ENCODE data around the gene CSF1. TPM values are rescaled to one million over a fixed set of nuclear protein-coding genes. Genes with fewer than 3 reads are reported as not detected.
A peak's percentile ranks its signal among the peaks of the same experiment; 100 is the strongest.
"Not testable (repeated sequence)": the region's sequence is repeated elsewhere in the genome, so short reads cannot be mapped to it uniquely, and the experiment has no call there.

CSF1 gene, protein sequence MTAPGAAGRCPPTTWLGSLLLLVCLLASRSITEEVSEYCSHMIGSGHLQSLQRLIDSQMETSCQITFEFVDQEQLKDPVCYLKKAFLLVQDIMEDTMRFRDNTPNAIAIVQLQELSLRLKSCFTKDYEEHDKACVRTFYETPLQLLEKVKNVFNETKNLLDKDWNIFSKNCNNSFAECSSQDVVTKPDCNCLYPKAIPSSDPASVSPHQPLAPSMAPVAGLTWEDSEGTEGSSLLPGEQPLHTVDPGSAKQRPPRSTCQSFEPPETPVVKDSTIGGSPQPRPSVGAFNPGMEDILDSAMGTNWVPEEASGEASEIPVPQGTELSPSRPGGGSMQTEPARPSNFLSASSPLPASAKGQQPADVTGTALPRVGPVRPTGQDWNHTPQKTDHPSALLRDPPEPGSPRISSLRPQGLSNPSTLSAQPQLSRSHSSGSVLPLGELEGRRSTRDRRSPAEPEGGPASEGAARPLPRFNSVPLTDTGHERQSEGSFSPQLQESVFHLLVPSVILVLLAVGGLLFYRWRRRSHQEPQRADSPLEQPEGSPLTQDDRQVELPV
- total RNA-seq: 4.2 and 5.2 TPM in 2 replicates

DNA sequence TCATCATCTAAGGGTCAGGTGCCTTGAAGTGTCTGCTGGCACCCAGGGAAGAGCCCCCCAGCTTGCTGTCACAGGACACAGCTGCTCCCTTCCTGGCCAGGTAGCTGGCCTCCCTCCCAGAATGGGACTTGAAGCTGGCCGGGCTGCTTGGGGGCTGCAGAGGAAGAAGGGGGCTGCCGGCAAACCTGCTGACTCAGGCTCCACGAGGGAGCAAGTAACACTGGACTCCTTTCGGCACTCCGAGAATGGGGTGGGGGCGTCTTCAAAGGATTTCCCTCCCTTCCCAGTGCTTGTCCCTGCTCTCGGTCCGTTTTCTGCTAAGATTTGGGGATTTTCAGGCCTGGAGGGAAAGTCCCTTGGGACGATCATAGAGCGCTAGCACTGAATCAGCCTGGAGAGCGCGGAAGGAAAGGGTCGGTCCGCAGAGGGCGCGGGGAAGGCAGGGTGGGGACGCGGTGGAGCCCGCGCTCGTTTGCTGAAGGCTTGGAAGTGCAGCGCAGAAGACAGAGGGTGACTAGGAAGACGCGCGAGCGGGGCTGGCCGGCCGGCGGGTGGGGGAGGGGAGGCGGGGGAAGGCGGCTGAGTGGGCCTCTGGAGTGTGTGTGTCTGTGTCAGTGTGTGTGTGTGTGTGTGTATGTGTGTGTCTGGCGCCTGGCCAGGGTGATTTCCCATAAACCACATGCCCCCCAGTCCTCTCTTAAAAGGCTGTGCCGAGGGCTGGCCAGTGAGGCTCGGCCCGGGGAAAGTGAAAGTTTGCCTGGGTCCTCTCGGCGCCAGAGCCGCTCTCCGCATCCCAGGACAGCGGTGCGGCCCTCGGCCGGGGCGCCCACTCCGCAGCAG is at the start of gene CSF1:
CSF1 (plus strand) TSS at position 727 of the 840 bp plus-strand sequence. CDS start 175 bp downstream, outside the sequence.
- DNase-seq (ENCODE audit: low read depth in 2 of 2): peak; percentile 88 to 89

DNA sequence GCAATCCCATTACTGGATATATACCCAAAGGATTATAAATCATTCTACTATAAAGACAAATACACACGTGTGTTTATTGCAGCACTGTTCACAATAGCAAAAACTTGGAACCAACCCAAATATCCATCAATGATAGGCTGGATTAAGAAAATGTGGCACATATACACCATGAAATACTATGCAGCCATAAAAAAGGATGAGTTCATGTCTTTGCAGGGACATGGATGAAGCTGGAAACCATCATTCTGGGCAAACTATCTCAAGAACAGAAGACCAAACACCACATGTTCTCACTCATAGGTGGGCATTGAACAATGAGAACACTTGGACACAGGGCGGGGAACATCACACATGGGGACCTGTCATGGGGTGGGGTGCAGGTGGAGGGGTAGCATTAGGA is 49.0 kb upstream of the CSF1 start:
- not testable (repeated sequence) for DNase-seq (ENCODE audit: low read depth in 2 of 2)

DNA sequence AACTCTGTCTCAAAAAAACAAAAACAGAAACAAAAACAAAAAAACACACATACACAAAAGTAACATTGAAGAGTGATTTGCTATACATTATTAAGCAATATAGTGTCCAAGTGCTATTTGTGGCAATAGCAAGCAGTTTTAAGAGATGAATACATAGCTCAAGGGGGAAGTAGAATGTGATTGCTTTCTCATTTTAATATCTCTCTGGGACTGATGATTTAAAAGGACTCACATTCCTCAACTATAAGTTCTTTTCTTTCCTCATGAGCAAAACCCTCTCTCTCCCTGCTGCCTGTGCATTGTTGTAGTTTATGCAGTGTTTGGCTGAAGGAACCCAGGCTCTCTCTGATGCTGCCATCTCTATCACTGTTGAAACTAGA is 47.0 kb upstream of the CSF1 start:
- no peak for DNase-seq (ENCODE audit: low read depth in 2 of 2)

DNA sequence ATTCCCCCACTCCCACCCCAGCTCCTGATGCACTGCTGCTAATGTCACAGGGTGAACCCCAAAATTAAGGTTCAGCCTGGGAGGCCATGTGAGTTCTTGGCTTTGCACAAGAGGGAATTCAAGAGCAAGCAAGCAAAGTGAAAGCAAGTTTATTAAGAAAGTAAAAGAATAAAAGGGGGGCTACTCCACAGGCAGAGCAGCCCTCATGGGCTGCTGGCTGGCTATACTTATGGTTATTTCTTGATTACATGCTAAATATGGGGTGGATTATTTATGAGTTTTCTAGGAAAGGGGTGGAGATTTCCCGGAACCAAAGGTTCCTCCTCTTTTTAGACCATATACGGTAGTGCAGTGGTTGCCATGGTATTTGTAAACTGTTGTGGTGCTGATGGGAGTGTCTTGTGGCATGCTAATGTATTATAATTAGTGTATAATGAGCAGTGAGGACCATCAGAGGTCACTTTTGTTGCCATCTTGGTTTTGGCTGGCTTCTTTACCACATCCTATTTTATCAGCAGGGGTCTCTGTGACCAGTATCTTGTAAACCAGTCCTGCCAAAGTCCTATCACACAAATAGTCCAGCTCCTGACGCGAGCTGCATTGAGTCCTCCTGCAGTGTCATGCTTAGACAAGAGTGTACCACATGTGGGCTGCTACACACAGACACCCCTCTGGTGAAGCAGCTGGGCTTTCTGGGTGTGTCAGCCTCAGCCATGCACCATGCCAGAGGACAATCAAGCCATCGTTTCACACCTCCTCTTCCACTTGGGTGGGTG is 46.4 kb upstream of the CSF1 start:
- peak in 1 of 2 donors; percentile 16 for DNase-seq (ENCODE audit: low read depth in 2 of 2)

DNA sequence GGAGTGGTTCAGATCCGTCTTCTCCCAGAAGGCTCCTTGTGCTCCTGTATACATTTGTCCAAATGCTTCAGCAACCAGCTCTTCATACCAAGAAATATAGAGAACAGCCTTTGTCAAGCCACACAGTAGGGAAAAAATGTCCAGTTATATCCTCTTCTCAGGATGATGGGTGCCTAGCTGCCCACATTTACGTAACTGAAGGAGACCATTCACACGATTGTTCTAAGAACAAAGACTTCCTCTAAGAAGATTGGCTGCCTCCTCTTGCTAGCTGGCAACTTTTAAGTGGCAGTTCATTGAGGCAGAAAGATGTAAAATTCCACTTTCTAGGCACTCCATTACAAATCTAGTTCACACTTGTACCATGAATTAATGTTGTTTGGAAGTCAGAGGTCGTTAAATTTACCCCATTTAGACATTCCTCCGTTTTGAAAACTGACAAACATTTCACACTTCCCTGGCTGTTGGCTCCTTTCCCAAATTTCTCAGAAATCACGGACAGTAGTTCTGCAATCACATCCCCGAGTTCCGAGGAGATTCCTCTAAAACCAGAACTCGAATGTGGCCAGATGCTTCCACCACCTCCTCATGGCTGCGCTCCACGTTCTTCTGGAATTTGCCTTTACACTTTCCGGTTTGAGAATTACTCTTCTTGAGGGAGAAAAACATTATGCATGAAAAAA is 45.6 kb upstream of the CSF1 start:
- DNase-seq (ENCODE audit: low read depth in 2 of 2): no peak

DNA sequence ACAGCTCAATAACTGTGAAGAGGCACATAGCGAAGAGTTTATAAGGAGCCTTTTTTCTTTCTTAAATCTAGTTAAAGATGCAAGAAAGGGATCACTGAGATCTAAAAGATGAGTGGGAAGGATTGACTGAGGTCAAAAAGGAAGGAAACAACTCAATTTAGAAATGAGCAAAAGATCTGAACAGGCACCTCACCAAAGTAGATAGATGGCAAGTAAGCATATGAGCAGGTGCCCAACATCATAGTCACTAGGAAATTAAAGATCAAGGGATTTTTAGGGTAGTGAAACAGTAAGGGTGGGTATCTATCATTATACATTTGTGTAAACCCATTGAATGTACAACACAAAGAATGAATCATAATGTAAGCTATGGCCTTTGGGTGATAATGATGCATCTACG is 44.6 kb upstream of the CSF1 start:
- DNase-seq (ENCODE audit: low read depth in 2 of 2): no peak

DNA sequence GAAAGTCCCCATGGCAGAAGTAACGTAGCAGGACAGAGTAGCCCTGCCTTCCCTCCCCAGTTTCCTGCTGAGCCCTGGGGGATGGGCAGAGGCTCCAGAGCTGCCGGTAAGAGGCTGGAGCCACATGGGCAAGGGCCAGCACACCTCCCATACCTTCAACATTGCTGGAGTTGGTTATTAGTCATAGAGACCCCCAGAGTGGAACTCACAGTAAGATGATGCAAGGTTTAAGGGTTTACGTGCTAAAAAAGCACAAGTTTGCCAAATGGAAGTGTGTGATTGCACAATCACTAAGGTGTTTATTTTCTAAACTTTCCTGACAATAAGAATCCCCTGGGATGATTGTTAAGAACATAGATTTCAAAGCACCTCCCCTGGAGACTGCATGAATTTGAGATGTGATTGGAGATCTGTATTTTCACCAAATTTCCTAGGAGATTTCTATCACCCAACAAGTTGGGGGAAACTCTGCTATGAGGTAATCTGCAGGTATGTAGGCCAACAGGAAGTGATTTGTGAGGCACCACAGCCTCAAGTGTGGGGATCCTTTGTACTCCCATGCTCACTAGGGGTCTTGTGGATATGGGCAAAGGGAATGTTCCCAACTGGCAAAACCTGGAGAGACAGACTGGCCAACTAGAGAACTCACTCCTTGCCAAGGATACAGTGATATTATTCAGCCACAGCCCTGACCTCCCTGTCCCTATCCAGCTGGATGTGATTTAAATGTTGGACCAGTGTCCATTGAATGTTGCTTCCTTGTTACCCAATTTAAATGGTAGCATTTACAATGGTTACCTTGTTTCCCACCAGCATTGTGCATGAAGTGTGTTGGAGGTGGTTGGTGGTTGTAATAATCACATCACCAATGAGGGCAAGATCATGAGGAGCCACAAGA is 37.1 kb upstream of the CSF1 start:
- DNase-seq (ENCODE audit: low read depth in 2 of 2): no peak

DNA sequence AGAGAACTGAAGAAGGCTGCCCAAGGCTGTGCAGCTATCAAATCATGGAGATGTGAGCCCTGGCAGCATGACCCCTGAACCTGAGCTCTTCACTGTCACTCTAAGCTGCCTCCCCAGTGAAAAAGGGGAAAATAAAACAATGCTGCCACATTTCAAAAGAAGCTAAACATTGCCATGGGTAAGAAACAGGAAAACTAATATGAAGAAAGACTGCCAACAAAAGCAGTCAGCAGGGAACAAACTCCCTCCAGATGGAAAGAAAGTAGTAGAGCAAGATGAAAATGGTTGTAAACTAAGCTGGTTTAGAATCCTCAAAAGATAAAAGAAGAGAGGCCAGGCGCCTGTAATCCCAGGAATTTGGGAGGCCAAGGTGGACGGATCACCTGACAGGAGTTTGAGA is 36.2 kb upstream of the CSF1 start:
- no peak for DNase-seq (ENCODE audit: low read depth in 2 of 2)

DNA sequence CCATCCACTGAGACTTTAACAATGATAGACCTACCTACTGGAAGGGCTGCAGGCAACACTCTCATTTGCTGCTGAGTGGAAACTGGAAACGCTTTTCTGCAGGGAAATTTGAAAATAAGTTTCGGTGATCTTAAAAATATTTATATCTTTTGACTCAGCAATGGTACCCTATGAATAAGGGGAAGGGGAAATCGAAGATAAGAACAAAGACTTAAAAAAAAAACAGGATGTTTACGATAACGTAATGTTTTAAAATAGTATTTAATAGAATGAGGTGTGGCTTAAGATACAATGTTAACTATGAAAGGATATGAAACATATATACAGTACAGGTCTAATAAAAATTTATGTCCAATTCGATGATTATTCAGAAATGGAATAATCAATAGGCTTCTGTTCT is 34.8 kb upstream of the CSF1 start:
- DNase-seq (ENCODE audit: low read depth in 2 of 2): no peak

DNA sequence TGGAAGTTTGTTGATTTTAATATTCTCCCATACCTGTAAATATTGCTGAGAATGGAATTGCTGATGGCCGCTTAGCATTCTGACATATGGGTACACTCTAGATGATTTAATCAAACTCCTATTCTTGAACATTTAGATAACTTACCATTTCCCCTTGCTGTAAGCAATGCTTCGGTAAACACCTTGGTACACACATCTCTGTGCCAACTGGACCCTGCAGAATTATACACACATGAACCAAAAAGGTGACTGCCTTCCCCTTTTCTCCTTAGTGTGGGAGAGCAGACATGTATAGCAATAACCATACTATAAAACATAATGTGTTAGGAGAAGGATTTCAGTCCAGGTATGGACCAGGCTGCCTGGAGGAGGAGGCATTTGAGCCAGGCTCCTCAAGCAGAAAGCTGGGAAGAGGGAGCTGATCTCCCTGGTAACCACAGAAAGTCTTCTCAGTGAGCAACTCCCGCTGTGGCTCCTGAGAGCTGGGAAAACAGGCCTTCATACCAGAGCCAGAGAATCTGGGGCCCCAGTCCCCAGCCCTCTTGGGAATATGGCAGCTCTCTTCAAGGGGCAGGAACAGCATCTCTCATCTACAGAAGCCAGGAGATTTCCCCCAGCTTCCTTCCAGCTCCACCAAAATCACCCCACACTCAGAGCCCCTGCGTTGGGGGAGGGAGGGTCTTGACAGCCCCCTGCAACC is 33.9 kb upstream of the CSF1 start:
- DNase-seq (ENCODE audit: low read depth in 2 of 2): no peak

DNA sequence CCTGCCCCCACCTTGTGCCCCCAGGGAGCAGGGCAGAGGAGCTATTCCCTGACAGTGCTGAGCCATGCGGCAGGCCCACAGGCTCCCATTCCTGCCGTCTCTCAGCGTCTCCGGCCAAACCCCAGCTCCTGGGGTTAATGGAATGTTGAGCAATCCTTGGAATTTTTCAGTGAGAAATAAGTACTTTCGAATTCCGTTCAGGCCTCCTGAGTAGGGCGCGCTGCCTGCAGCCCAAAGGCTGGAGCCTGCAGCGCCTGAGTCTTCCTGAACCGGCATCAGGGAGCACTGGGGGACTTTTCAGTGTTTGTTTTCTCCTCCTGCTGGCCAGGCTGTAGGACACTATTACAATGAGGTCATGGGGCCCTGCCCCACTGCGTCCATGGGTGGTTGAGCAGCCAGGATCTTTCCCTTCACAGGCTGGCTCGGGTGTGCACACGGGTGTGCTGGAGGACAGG is 33.3 kb upstream of the CSF1 start:
- peak in 1 of 2 donors; percentile 74 for DNase-seq (ENCODE audit: low read depth in 2 of 2)

DNA sequence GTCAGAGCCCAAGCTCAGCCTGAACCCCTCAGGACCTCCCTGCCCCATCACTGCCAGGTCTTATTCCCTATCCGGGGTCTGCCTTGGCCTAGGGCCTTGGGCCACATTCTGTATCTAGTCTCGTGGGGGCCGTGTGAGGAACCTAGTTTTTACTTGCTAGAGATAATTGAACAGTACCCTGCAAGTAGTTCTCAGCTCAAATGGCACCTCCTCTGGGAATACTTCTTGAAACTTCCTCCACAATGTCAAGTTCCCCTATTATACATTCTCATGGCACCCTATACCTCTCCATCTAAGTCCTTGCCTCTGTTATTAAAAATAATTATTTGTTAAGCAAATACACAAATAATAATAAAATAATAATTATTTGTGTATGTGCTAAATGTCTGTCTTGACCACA is 32.9 kb upstream of the CSF1 start:
- DNase-seq (ENCODE audit: low read depth in 2 of 2): no peak

DNA sequence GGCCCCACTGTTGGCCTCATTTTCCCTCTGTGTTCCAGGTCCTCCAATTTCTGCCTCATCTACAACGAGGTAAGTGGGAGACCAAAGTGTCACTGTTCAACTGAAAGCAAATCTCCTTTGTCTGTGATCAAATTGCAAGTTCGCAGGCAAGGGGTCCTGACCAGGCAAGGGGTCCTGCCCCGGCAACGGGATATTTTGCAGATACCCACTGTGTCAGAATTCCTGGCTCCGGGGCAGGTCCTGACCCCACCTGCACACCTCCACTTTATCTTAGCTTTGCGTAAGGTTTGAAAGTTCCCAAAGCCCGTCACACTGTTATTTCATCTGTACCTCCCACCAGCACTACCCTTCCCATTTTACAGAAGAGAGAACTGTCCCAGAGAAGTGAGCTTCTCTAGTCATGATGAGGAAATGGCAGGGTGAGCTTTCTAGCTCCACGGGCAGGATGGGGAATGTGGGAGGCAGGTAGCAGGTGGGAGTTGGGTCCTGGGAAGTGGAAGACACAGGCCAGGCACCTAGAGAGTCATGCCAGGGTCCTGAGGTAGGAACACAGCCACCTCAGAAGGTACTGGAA is 32.0 kb upstream of the CSF1 start:
- DNase-seq (ENCODE audit: low read depth in 2 of 2): no peak

DNA sequence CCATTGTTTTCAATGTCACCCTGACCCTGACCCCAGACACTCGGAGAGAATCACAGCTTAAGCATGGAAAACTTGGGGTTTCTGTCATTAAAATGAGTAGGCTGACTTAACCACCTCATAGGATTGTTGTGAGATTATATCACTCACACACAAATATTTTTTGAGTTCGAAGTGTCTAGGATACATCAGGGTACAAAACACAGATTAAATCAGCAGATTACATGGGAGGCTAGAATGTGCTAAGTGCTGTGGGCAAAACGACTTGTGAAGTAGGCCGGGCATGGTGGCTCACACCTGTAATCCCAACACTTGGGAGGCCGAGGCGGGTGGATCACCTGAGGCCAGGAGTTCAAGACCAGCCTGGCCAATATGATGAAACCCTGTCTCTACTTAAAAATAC is 31.3 kb upstream of the CSF1 start:
- DNase-seq (ENCODE audit: low read depth in 2 of 2): not testable (repeated sequence)

DNA sequence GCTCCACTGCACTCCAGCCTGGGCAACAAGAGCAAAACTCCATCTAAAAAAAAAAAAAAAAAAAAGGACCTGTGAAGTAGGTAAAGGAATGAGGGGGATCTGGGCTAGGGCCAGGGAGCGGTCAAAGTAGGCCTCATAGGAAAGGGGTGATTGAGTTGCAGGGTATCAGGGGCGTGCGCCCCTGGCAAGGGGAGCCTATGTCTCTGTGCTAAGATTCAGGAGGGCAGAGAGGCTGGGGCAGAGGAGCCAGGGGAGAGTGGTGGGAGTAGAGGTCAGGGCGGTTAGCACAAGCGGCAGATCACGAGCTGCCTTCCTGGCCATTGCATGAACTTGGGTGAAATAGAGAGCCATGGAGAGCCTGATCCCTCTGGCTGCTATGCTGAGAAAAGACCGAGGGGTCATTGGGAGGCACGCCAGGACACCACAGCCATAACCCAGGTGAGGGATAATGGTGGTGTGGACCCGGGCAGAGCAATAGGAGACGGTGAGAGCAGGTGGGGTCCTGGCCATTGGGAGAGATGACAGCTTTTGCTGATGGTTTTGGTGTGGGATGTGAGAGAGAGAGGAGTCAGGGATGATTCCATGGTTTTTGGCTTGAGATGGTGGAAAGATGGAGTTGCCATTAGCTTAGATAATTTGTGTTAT is 30.6 kb upstream of the CSF1 start:
- no peak for DNase-seq (ENCODE audit: low read depth in 2 of 2)

DNA sequence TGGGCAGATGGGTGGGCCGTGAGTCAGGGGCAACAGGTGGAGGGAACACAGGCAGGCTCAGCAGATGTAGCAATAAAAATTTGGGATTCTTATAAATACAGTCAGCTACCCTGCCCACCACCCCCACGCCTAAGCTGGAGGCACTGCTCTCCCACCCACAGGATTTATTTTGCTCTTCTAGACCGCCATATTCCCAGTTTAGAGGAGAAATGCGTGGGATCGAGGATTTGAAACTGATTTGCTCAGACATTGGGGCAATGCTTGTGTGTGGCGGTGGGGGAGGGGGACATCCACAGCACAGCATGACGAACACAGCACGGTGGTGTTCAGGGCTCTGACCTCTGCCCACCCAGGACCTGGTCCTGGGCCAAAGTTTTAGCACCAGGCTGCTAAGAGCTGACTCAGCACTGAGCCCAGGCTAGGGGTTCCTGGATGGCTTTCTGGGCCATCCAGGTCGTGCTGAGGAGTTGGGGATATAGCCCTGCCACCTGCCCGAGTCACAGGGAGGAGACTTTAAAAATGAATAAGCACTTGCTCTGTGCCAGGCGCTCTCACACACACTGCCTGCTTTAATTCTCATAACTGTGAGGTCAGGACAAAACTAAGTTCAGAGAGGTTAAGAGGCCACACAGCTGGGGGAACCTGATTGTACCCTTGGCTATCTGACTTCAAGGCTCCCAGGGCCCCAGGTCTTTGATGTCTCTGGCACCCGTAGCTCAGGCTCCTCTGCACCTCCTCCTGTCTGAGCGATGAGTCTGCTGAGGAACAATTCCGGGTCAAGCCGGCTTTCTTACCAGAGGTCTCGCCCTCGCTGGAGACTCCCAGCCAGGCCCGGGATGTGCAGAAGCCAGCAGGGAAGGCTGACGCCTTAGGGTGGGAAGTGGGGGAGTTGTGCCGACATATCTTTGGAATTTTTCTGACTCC is 29.4 kb upstream of the CSF1 start:
- no peak for DNase-seq (ENCODE audit: low read depth in 2 of 2)

DNA sequence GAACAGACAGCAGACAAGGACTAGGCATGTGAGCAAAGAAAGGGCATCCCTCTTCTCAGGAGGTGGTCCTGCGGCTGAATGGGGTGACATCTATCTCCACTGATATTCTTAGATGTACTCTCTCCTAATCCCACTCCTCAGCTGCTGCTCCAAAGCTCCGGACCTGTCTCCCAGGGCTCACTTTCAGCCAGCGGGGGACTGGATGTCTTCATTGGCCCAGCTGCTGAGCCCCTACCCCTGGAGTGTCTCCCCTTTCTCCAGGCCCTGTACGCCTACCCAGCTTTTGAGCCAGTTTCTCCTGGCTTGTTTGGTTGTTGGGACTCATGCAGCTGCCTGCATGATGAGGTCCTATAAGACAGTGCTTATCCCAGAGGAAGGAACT is 28.8 kb upstream of the CSF1 start:
- DNase-seq (ENCODE audit: low read depth in 2 of 2): no peak
